Measurements from ENCODE around the gene RAB22A.

GRCh38 chr20:58416057-58416456 lies 106.5 kb downstream of the RAB22A start:
- no peak for TF ChIP-seq POLR2A (IDR thresholded peaks at IDR 0.05; ENCODE audit: borderline replicate concordance, extremely low read depth, insufficient read depth, insufficient read length)
- no peak for TF ChIP-seq POLR2AphosphoS5 (IDR thresholded peaks at IDR 0.05; ENCODE audit: low read depth, low read length)
- TF ChIP-seq, protein P1, sequence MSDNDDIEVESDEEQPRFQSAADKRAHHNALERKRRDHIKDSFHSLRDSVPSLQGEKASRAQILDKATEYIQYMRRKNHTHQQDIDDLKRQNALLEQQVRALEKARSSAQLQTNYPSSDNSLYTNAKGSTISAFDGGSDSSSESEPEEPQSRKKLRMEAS (IDR thresholded peaks at IDR 0.05) = no peak
- TF ChIP-seq, protein P2, sequence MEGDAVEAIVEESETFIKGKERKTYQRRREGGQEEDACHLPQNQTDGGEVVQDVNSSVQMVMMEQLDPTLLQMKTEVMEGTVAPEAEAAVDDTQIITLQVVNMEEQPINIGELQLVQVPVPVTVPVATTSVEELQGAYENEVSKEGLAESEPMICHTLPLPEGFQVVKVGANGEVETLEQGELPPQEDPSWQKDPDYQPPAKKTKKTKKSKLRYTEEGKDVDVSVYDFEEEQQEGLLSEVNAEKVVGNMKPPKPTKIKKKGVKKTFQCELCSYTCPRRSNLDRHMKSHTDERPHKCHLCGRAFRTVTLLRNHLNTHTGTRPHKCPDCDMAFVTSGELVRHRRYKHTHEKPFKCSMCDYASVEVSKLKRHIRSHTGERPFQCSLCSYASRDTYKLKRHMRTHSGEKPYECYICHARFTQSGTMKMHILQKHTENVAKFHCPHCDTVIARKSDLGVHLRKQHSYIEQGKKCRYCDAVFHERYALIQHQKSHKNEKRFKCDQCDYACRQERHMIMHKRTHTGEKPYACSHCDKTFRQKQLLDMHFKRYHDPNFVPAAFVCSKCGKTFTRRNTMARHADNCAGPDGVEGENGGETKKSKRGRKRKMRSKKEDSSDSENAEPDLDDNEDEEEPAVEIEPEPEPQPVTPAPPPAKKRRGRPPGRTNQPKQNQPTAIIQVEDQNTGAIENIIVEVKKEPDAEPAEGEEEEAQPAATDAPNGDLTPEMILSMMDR (IDR thresholded peaks at IDR 0.05 in 2 of 3, conservative IDR thresholded peaks at IDR 0.05 in 1 of 3; ENCODE audit: borderline replicate concordance in 1 of 3, insufficient read depth in 1 of 3, low read depth in 2 of 3, low read length in 2 of 3) = no peak
- TF ChIP-seq YY1 (IDR thresholded peaks at IDR 0.05; ENCODE audit: extremely low read depth, insufficient replicate concordance, low read depth, low read length) = no peak
- no peak for TF ChIP-seq EGR1 (IDR thresholded peaks at IDR 0.05; ENCODE audit: low read depth)
- no peak for TF ChIP-seq CEBPB (IDR thresholded peaks at IDR 0.05; ENCODE audit: low read depth)
- no peak for TF ChIP-seq ZNF274 (IDR thresholded peaks at IDR 0.05; ENCODE audit: low read depth, low read length)
- no peak for TF ChIP-seq EZH2 (IDR thresholded peaks at IDR 0.05)
- no peak for TF ChIP-seq EZH2phosphoT487 (IDR thresholded peaks at IDR 0.05; ENCODE audit: borderline replicate concordance)
- TF ChIP-seq SRF (IDR thresholded peaks at IDR 0.05; ENCODE audit: low read depth) = no peak
- TF ChIP-seq JUND (IDR thresholded peaks at IDR 0.05) = no peak
- no peak for TF ChIP-seq SP1 (IDR thresholded peaks at IDR 0.05; ENCODE audit: low read depth)

Data from HCT116 (cell line).